MM.1S (cell line): Measurements from ENCODE around the gene RSL1D1.

Experiments used
- CTCF ChIP-seq: fragments of 300-600 bp; sonication (generic); IDR thresholded peaks from 2 replicates; pipeline ENCODE4 v1.5.1; 2016; ENCODE audit warnings: antibody characterized with exemption, low read length, mixed read lengths
- EZH2 ChIP-seq: fragments of 300-600 bp; sonication (generic); optimal IDR thresholded peaks from 2 replicates; pipeline ENCODE3; 2017; ENCODE audit warnings: low read depth, mild to moderate bottlenecking, antibody characterized with exemption, low read length, mixed read lengths
- EZH2phosphoT487 ChIP-seq: fragments of 300-600 bp; sonication (generic); IDR thresholded peaks from 2 replicates; pipeline ENCODE4 v1.6.1; 2018; ENCODE audit warnings: antibody characterized with exemption, low read length

GRCh38 chr16:11835309-11835708 is 16.0 kb downstream of the RSL1D1 start:
- TF ChIP-seq CTCF (no peak), EZH2 (no peak), EZH2phosphoT487 (no peak)
